Left ventricle myocardium inferior (tissue), 1 donor: ENCODE measurements around the gene CD93. TPM values are rescaled to one million over a fixed set of nuclear protein-coding genes. Genes with fewer than 3 reads are reported as not detected.

Experiments
- DNase-seq: peaks from one replicate; pipeline ENCODE4 v3.0.0-alpha.2; 2020
- H3K27ac ChIP-seq: fragments of 200-600 bp; replicated peaks from 2 replicates; pipeline ENCODE4 v1.8.0; 2021
- H3K27me3 ChIP-seq: fragments of 200-600 bp; 2 replicates; pipeline ENCODE4 v1.8.0; 2021; ENCODE audit warnings: low read depth
- H3K36me3 ChIP-seq: fragments of 200-600 bp; 2 replicates; pipeline ENCODE4 v1.8.0; 2021
- H3K4me1 ChIP-seq: fragments of 200-600 bp; 2 replicates; pipeline ENCODE4 v1.8.0; 2021
- H3K4me3 ChIP-seq: fragments of 200-600 bp; 2 replicates; pipeline ENCODE4 v1.8.0; 2021; ENCODE audit warnings: mild to moderate bottlenecking, moderate library complexity
- H3K9me3 ChIP-seq: fragments of 200-600 bp; replicated peaks from 2 replicates; pipeline ENCODE4 v1.8.0; 2021
- intact Hi-C: fragments of 100-400 bp; cut with micrococcal nuclease; formaldehyde crosslinking; loops from one replicate; pipeline ENCODE4 v1.11.0; 2022
- total RNA-seq: library from RNA; stranded (reverse); fragmentation: NEBNext Ultra II Directional; extraction: Animal tissue kit (Norgen Biotek cat#: 25700); gene quantifications from one replicate; pipeline ENCODE4 v1.2.1, GENCODE V29; 2021
- TF ChIP-seq, protein P1 (sequence below): fragments of 200-600 bp; IDR thresholded peaks from 2 replicates; pipeline ENCODE4 v1.8.0; 2021; ENCODE audit warnings: antibody characterized with exemption, mild to moderate bottlenecking, borderline replicate concordance
- donor health status: DM: no; HTN: yes; CAD: no; lungs with severe emphysema.

The CD93 gene
- total RNA-seq, 1 donor from 2014 or later = 35.7 TPM

DNA sequence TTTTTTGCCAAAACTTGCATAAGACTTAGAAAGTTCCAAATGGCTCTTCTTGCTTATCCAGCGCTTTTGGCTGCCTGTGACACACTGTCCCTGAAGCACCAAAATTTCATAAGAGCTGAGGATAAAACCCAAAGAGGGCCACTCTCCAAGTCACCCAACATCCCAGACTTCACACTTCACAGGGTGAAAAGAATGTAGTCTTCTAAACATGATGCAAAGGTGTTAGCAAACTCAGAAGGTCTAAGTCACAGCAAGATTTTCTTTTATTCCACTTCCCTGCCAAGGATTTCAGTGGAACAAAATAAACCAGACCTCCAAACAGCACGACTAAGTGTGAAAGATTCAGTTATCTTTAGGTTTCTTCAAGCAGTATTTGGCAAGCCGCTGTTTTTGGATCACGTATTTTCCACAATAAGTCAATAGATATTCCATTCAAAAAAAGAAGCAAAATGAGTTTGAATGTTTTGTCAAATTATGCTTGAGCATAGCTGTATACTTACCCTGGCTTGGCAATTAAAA is 44.6 kb upstream of the CD93 start:
- DNase-seq = no peak
- peak overlapping the region; percentile 87 for H3K27ac ChIP-seq
- intact Hi-C loops = no loop called here
- no peaks in the 10 kb centered on the region for H3K9me3 ChIP-seq
- no peaks in the 10 kb centered on the region for H3K36me3 ChIP-seq
- no peaks in the 10 kb centered on the region for H3K27me3 ChIP-seq
- peaks cover 66% of the 10 kb centered on the region for H3K4me1 ChIP-seq
- no peak overlapping the region for H3K4me3 ChIP-seq
- TF ChIP-seq, protein P1, sequence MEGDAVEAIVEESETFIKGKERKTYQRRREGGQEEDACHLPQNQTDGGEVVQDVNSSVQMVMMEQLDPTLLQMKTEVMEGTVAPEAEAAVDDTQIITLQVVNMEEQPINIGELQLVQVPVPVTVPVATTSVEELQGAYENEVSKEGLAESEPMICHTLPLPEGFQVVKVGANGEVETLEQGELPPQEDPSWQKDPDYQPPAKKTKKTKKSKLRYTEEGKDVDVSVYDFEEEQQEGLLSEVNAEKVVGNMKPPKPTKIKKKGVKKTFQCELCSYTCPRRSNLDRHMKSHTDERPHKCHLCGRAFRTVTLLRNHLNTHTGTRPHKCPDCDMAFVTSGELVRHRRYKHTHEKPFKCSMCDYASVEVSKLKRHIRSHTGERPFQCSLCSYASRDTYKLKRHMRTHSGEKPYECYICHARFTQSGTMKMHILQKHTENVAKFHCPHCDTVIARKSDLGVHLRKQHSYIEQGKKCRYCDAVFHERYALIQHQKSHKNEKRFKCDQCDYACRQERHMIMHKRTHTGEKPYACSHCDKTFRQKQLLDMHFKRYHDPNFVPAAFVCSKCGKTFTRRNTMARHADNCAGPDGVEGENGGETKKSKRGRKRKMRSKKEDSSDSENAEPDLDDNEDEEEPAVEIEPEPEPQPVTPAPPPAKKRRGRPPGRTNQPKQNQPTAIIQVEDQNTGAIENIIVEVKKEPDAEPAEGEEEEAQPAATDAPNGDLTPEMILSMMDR = no peak

DNA sequence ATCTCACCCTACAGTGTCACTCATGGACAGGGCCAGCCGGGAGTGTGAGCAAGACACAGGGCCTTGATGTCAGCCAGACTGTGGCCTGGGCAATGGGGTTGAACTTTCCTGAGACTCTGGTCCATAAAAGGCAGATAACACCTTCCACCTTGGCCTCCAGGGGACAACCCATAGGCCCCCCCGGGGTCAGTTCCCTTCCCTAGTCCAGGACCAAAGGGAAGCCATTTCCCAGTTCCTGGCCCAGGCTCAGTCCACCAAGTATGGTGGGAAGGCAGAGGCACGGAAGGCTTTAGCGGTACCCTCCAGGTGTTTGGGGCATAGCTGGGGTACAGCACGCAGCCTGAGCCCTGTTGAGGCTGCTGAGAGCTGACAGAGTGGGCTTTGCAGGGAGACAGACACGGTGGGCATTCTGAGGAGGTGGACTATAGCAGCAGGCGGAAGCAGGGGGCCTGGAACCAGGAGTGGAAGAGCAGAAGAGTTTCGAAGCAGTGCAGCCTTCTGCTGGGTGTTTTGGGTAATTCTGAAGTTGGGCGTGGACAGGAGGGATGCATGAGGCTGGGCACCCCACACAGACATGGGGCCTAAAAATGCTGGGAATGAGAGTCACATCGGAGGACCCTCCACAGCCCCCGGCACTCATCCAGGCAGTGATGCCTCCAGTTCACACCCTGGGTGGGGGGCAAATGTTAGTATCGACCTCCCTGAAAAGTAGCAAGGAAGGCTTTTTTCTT is 43.9 kb upstream of the CD93 start:
- intact Hi-C loops = no loop called here
- no peak for DNase-seq
- peaks cover 72% of the 10 kb centered on the region for H3K4me1 ChIP-seq

DNA sequence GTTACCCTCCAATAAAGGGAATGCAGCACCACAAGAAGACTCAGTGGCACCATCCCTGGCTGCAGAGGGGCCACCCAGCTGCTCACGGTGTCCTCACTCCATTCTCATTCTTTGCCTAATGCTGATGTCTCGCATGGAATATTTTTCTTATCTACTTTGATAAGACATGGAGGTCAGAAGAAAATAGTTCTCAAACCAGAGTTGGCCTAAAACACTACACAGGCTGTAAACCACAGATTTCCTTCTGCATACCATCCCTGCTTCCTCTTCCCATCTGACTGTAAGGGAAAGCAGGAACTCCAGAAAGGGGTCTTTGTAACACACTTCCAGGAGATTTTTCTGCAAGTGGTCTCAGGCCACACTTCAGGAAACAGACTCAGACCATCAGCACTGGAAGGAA is 43.1 kb upstream of the CD93 start:
- H3K36me3 ChIP-seq = no peaks in the 10 kb centered on the region
- no peak overlapping the region for H3K4me3 ChIP-seq
- H3K9me3 ChIP-seq = no peaks in the 10 kb centered on the region
- H3K4me1 ChIP-seq = peaks cover 80% of the 10 kb centered on the region
- intact Hi-C loops = no loop called here
- H3K27me3 ChIP-seq = no peaks in the 10 kb centered on the region
- peak overlapping the region; percentile 87 for H3K27ac ChIP-seq
- TF ChIP-seq, protein P1 = no peak
- DNase-seq = no peak

More for the DNA sequence above, 43.9 kb upstream of the CD93 start:
- no peak overlapping the region for H3K4me3 ChIP-seq
- TF ChIP-seq, protein P1 = no peak
- no peaks in the 10 kb centered on the region for H3K36me3 ChIP-seq
- peak overlapping the region; percentile 87 for H3K27ac ChIP-seq
- no peaks in the 10 kb centered on the region for H3K9me3 ChIP-seq
- no peaks in the 10 kb centered on the region for H3K27me3 ChIP-seq

DNA sequence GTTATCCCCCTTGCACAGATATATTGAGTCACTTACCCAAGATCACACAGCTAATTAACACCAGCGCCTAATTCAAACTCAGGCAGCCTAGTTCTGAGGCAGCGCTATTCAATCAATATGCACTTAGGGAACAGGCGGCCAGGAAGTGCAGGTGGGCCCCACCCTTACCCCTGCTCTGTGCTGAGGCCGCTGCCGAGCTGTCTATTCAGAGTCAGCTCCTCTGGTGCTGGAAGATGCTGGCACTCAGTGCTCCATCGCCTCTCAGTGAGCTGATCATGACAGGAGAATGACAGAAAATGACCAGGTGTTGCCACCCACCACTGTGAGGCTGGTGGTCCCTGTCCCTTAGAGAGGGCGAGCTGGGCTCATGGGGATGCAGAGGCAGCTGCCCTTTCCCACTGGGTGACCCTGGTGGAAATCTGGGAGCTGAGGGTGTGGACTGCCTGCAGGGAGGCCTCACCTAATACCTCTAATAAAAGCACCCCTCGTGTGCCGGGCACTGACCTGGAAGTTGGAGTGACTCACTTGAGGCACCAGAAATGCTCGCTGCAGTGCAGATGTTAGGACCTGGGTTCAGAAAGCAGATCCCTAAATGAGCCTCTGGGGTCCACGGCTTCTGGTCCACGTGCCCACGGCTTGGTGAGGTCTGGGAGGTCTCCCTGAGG is 42.5 kb upstream of the CD93 start:
- Histone ChIP-seq H3K27ac (no peak overlapping the region), H3K4me3 (no peak overlapping the region), H3K36me3 (no peaks in the 10 kb centered on the region), H3K4me1 (peaks cover 77% of the 10 kb centered on the region), H3K27me3 (no peaks in the 10 kb centered on the region), H3K9me3 (no peaks in the 10 kb centered on the region)
- DNase-seq = no peak
- TF ChIP-seq, protein P1 = no peak
- intact Hi-C loops = no loop called here

DNA sequence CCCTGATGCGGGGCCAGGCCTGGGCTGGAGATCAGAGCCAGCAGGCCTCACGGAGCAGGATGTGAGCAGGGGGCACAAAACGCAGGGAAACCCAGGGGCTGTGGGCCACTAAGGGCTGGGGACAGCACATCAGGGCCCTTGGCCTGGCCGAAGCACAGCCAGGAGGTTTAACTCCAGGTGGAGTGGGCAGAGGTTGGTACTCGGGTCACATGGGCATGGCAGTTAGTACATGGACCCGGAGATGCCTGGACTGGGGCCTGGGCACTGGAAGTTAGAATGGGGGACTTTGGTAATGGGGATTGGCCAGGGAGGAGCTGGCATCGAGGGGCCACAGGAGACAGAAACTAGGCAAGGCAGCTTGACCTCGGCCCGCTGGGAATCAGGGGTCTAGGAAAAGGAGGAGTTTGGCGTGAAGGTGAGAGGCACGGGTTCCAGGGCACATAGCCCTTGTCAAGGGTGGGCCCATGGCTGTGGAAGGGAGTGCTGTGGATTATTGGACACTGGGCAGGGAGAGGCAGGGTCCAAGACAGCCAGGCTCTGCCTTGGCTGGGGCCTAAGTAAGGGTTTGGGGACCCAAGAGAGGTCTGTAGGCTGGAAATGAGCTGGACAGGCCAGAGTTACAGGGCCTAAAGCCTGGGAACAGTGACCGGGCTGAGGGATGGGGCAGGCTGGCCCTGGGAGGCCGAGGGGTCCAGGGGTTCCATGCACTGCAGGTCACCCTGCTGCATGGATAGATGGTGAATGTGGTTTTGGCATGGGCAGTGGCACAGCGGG is 41.6 kb upstream of the CD93 start:
- TF ChIP-seq, protein P1 = no peak
- H3K27me3 ChIP-seq = no peaks in the 10 kb centered on the region
- H3K27ac ChIP-seq = no peak overlapping the region
- no peaks in the 10 kb centered on the region for H3K36me3 ChIP-seq
- H3K4me3 ChIP-seq = no peak overlapping the region
- intact Hi-C loops = no loop called here
- no peak for DNase-seq
- peaks cover 68% of the 10 kb centered on the region for H3K4me1 ChIP-seq
- no peaks in the 10 kb centered on the region for H3K9me3 ChIP-seq
